Sigmoid colon (tissue), 3 donors: Measurements from ENCODE around the gene CXorf66.

Source experiments
- CTCF ChIP-seq, 4 experiments: fragments of 450-650 bp in 3 of 4; fragments of 200-600 bp in 1 of 4; IDR thresholded peaks; one replicate each; pipeline ENCODE4 v1.5.1; 2016 to 2019; ENCODE audit warnings: antibody characterized with exemption in 4 of 4, mild to moderate bottlenecking in 3 of 4, moderate library complexity in 2 of 4
- POLR2A ChIP-seq, 2 donors: fragments of 450-650 bp; IDR thresholded peaks; one replicate each; pipeline ENCODE4 v1.6.1; 2016; ENCODE audit warnings: antibody characterized with exemption in 2 of 2, mild to moderate bottlenecking in 2 of 2, moderate library complexity in 2 of 2

- TF ChIP-seq POLR2A (IDR thresholded peaks at IDR 0.05) (no peak), CTCF (IDR thresholded peaks at IDR 0.05) (no peak)
Measured at GRCh38 chrX:139924696-139925095, 40.6 kb downstream of the CXorf66 start.
